ENCODE measurements around the gene LRRC3. TPM values are rescaled to one million over a fixed set of nuclear protein-coding genes. Genes with fewer than 3 reads are reported as not detected.

LRRC3 gene
- total RNA-seq, 1 experiment from 2014 or later = 4.6 TPM

GRCh38 chr21:44431300-44431699 lies 24.0 kb upstream of the LRRC3 start:
- no peaks in the 10 kb centered on the region for H3K36me3 ChIP-seq (replicated peaks; ENCODE audit: control insufficient read depth, insufficient read depth, low read length)
- H3K27me3 ChIP-seq (ENCODE audit: control insufficient read depth, insufficient read depth, low read length) = no peaks in the 10 kb centered on the region
- DNase-seq = no peak
- H3K4me3 ChIP-seq (ENCODE audit: insufficient read depth, low read depth, low read length) = no peak overlapping the region

GRCh38 chr21:44432841-44433790 lies 22.2 kb upstream of the LRRC3 start:
- Histone ChIP-seq H3K4me3 (ENCODE audit: insufficient read depth, low read depth, low read length) (no peak overlapping the region), H3K36me3 (replicated peaks; ENCODE audit: control insufficient read depth, insufficient read depth, low read length) (no peaks in the 10 kb centered on the region), H3K27me3 (ENCODE audit: control insufficient read depth, insufficient read depth, low read length) (no peaks in the 10 kb centered on the region)
- peak; percentile 43 for DNase-seq

GRCh38 chr21:44433791-44434567 lies 21.3 kb upstream of the LRRC3 start:
- Histone ChIP-seq H3K4me3 (ENCODE audit: insufficient read depth, low read depth, low read length) (no peak overlapping the region), H3K27me3 (ENCODE audit: control insufficient read depth, insufficient read depth, low read length) (no peaks in the 10 kb centered on the region), H3K36me3 (replicated peaks; ENCODE audit: control insufficient read depth, insufficient read depth, low read length) (no peaks in the 10 kb centered on the region)
- peak; percentile 40 for DNase-seq

- DNase-seq = no peak
- Histone ChIP-seq H3K4me3 (ENCODE audit: insufficient read depth, low read depth, low read length) (no peak overlapping the region), H3K27me3 (ENCODE audit: control insufficient read depth, insufficient read depth, low read length) (no peaks in the 10 kb centered on the region), H3K36me3 (replicated peaks; ENCODE audit: control insufficient read depth, insufficient read depth, low read length) (no peaks in the 10 kb centered on the region)
These were observed 20.8 kb upstream of the LRRC3 start for GRCh38 chr21:44434568-44434925.

- no peaks in the 10 kb centered on the region for H3K36me3 ChIP-seq (replicated peaks; ENCODE audit: control insufficient read depth, insufficient read depth, low read length)
- no peak overlapping the region for H3K4me3 ChIP-seq (ENCODE audit: insufficient read depth, low read depth, low read length)
- H3K27me3 ChIP-seq (ENCODE audit: control insufficient read depth, insufficient read depth, low read length) = no peaks in the 10 kb centered on the region
- peak; percentile 54 for DNase-seq
These were observed 20.2 kb upstream of the LRRC3 start for GRCh38 chr21:44434936-44435635.

- Histone ChIP-seq H3K36me3 (replicated peaks; ENCODE audit: control insufficient read depth, insufficient read depth, low read length) (no peaks in the 10 kb centered on the region), H3K4me3 (ENCODE audit: insufficient read depth, low read depth, low read length) (no peak overlapping the region), H3K27me3 (ENCODE audit: control insufficient read depth, insufficient read depth, low read length) (no peaks in the 10 kb centered on the region)
- peak; percentile 55 for DNase-seq
These were observed 19.1 kb upstream of the LRRC3 start for GRCh38 chr21:44436111-44436611.

GRCh38 chr21:44436958-44437357 lies 18.4 kb upstream of the LRRC3 start:
- H3K27me3 ChIP-seq (ENCODE audit: control insufficient read depth, insufficient read depth, low read length) = no peaks in the 10 kb centered on the region
- no peaks in the 10 kb centered on the region for H3K36me3 ChIP-seq (replicated peaks; ENCODE audit: control insufficient read depth, insufficient read depth, low read length)
- peak; percentile 69 for DNase-seq
- H3K4me3 ChIP-seq (ENCODE audit: insufficient read depth, low read depth, low read length) = no peak overlapping the region

GRCh38 chr21:44437371-44437695 lies 18.0 kb upstream of the LRRC3 start:
- Histone ChIP-seq H3K4me3 (ENCODE audit: insufficient read depth, low read depth, low read length) (no peak overlapping the region), H3K36me3 (replicated peaks; ENCODE audit: control insufficient read depth, insufficient read depth, low read length) (no peaks in the 10 kb centered on the region), H3K27me3 (ENCODE audit: control insufficient read depth, insufficient read depth, low read length) (no peaks in the 10 kb centered on the region)
- no peak for DNase-seq

- DNase-seq = no peak
- Histone ChIP-seq H3K27me3 (ENCODE audit: control insufficient read depth, insufficient read depth, low read length) (no peaks in the 10 kb centered on the region), H3K4me3 (ENCODE audit: insufficient read depth, low read depth, low read length) (no peak overlapping the region), H3K36me3 (replicated peaks; ENCODE audit: control insufficient read depth, insufficient read depth, low read length) (no peaks in the 10 kb centered on the region)
These were observed 17.4 kb upstream of the LRRC3 start for GRCh38 chr21:44437696-44438431.

- H3K4me3 ChIP-seq (ENCODE audit: insufficient read depth, low read depth, low read length) = no peak overlapping the region
- H3K27me3 ChIP-seq (ENCODE audit: control insufficient read depth, insufficient read depth, low read length) = no peaks in the 10 kb centered on the region
- H3K36me3 ChIP-seq (replicated peaks; ENCODE audit: control insufficient read depth, insufficient read depth, low read length) = no peaks in the 10 kb centered on the region
- peak; percentile 57 for DNase-seq
These were observed 16.6 kb upstream of the LRRC3 start for GRCh38 chr21:44438531-44439210.

GRCh38 chr21:44439211-44439600 lies 16.1 kb upstream of the LRRC3 start:
- no peak for DNase-seq
- no peak overlapping the region for H3K4me3 ChIP-seq (ENCODE audit: insufficient read depth, low read depth, low read length)
- no peaks in the 10 kb centered on the region for H3K27me3 ChIP-seq (ENCODE audit: control insufficient read depth, insufficient read depth, low read length)
- no peaks in the 10 kb centered on the region for H3K36me3 ChIP-seq (replicated peaks; ENCODE audit: control insufficient read depth, insufficient read depth, low read length)

- no peak overlapping the region for H3K4me3 ChIP-seq (ENCODE audit: insufficient read depth, low read depth, low read length)
- peak; percentile 68 for DNase-seq
- no peaks in the 10 kb centered on the region for H3K27me3 ChIP-seq (ENCODE audit: control insufficient read depth, insufficient read depth, low read length)
- H3K36me3 ChIP-seq (replicated peaks; ENCODE audit: control insufficient read depth, insufficient read depth, low read length) = no peaks in the 10 kb centered on the region
These were observed 14.9 kb upstream of the LRRC3 start for GRCh38 chr21:44440241-44441040.

- no peak overlapping the region for H3K4me3 ChIP-seq (ENCODE audit: insufficient read depth, low read depth, low read length)
These were observed 14.3 kb upstream of the LRRC3 start for GRCh38 chr21:44441041-44441400.

More at GRCh38 chr21:44441041-44441400, 14.3 kb upstream of the LRRC3 start:
- DNase-seq = peak; percentile 41
- H3K36me3 ChIP-seq (replicated peaks; ENCODE audit: control insufficient read depth, insufficient read depth, low read length) = no peaks in the 10 kb centered on the region
- no peaks in the 10 kb centered on the region for H3K27me3 ChIP-seq (ENCODE audit: control insufficient read depth, insufficient read depth, low read length)
